T-helper 2 cell treated with Interferon-gamma antibody and Interleukin-4, amounts not matched to agents 5 μg/mL and 100 μg/mL, for 36 hours (primary cell): ENCODE measurements around the gene PXDN.
"Not testable (repeated sequence)": the region's sequence is repeated elsewhere in the genome, so short reads cannot be mapped to it uniquely, and the experiment has no call there.

Source experiments
- DNase-seq: peaks from one replicate; pipeline ENCODE4 v3.0.0; 2021; ENCODE audit warnings: low spot score
- H3K27ac Mint-ChIP-seq: one replicate; pipeline ENCODE4 v1.8.0; 2021; ENCODE audit warnings: mild to moderate bottlenecking, mixed read lengths
- H3K27me3 Mint-ChIP-seq: one replicate; pipeline ENCODE4 v1.8.0; 2021; ENCODE audit warnings: low read depth, mixed read lengths
- H3K36me3 Mint-ChIP-seq: one replicate; pipeline ENCODE4 v1.8.0; 2021; ENCODE audit warnings: low read depth, mixed read lengths
- H3K4me1 Mint-ChIP-seq: one replicate; pipeline ENCODE4 v1.8.0; 2021; ENCODE audit warnings: low read depth, mixed read lengths
- H3K4me3 Mint-ChIP-seq: one replicate; pipeline ENCODE4 v1.8.0; 2022; ENCODE audit warnings: mild to moderate bottlenecking, moderate library complexity, mixed read lengths
- H3K9me3 Mint-ChIP-seq: one replicate; pipeline ENCODE4 v1.8.0; 2021; ENCODE audit warnings: mixed read lengths

The PXDN gene

DNA sequence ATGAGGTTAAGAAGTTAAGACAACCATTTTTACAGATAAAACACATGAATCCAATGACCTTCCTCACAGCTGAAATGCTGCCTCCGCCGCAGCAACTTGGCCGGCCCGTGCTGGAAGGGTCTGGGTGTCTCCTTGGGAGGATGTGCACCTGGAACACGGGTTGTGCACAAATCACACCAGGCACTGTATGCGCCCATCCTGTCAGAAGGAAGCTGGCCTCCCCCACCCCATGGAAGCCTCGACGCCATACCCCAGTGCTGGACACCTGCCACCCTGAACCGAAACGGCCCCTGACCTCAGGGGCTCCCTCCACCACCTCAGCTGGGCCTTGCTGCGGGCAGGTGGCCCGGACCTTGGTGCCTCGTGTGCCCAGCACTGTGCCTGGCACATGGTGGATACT lies 111.8 kb downstream of the PXDN start:
- Mint-ChIP-seq H3K27me3 (peaks cover 1% of the 10 kb centered on the region), H3K27ac (no peak overlapping the region), H3K4me3 (no peak overlapping the region), H3K9me3 (no peaks in the 10 kb centered on the region), H3K4me1 (no peaks in the 10 kb centered on the region), H3K36me3 (no peaks in the 10 kb centered on the region)
- DNase-seq: no peak

DNA sequence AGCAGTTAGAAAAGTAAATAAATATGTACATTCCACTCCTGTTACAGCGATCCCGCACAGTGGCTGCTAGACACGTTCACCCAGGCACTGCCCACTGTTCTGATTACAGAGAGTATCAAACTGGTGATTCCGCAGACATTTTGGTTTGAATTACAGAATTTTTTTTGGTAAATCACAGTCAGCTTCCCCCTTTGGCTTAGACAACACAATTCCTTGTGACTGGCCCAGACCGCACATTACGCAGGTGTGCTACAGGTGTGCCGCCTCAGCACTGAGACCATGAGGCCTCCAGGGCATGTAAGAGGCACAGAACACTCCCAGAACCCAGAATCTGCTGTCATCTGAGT lies 112.3 kb downstream of the PXDN start:
- Mint-ChIP-seq H3K9me3 (no peaks in the 10 kb centered on the region), H3K27ac (no peak overlapping the region), H3K4me1 (no peaks in the 10 kb centered on the region), H3K4me3 (no peak overlapping the region), H3K36me3 (no peaks in the 10 kb centered on the region), H3K27me3 (peaks cover 3% of the 10 kb centered on the region)
- no peak for DNase-seq

DNA sequence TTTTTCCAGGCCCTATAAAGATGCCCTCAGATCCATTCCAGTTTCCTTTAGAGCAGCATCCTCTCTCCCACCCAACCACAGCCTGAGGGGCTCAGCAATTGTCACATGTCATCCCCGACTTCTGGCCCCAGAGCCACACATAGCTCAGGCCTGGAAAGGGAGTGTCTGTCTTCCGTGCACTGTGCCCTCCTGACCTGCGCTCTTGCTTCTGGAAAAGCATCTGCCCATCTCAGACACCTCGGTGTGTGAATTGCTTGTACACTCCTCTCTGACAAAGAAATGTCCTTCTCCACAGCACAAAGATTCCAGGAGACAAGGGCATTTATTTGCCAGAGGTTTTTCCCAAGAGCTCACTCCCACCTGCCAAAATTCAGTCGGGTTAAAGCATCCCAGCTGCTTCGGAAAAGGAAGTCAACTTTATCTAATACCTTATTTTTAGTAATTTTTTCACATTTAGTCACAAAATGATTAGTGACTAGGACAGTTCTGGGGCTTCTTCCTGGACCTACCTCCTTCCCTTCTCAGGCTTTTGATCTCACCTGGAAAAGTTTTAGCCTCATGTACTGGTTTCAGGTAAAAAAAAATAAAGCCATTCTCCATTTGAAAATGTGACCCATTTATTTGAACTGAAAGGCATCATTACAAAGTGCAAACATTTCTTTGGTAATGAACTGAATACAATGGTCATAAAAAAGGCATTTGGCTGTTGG lies 112.9 kb downstream of the PXDN start:
- DNase-seq: no peak
- Mint-ChIP-seq H3K36me3 (no peaks in the 10 kb centered on the region), H3K4me3 (no peak overlapping the region), H3K4me1 (no peaks in the 10 kb centered on the region), H3K9me3 (no peaks in the 10 kb centered on the region), H3K27me3 (peaks cover 3% of the 10 kb centered on the region), H3K27ac (no peak overlapping the region)

DNA sequence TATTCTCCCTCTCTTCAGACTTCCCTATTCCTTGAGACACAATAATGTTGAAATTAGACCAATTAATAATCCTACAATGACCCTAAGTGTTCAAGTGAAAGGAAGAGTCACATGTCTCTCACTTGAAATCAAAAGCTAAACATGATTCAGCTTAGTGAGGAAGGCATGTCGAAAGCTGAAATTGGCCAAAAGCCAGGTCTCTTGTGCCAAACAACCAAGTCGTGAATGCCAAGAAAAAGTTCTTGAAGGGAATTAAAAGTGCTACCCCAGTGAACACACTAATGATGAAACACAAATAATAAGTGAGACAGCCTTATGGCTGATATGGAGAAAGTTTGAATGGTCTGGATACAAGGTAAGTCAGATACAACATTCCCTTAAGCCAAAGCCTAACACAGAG lies 115.4 kb downstream of the PXDN start:
- H3K27me3 Mint-ChIP-seq: peaks cover 3% of the 10 kb centered on the region
- no peak overlapping the region for H3K4me3 Mint-ChIP-seq
- H3K4me1 Mint-ChIP-seq: no peaks in the 10 kb centered on the region
- H3K36me3 Mint-ChIP-seq: no peaks in the 10 kb centered on the region
- no peaks in the 10 kb centered on the region for H3K9me3 Mint-ChIP-seq
- no peak for DNase-seq
- H3K27ac Mint-ChIP-seq: no peak overlapping the region

DNA sequence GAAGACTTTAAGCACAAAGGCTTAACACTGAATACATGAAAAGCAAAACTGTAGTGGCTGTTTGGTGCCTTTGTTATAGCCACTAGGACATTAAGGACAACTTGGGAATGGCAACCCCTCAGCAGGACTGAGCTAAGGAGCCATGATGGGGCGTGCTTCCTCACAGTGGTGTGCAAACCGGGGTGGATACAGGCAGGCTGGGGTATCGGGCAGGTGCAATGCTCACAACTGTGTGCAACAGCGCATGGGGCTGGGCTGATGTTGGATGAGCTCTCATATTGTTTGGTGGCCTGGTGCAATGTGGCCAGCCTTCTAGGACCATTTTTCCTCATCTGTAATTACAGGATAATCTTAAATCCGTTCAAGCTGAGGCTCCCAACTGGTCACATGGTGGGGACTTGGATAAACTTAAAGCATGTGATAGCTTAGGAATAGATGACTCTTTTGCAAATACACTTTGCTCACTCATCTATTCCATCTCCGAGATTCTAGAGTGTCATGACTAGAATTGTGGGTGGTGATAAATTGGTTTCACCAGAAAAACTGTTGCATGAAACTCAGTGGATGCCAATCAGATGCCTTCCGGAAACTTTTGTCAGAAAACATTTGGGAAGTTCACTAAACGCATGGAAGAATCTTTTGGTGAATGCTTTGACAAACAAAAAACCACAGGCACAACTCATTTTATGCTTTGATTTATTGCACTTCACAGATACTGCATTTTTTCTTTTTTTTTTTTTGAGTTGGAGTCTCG lies 116.5 kb downstream of the PXDN start:
- peaks cover 3% of the 10 kb centered on the region for H3K27me3 Mint-ChIP-seq
- H3K9me3 Mint-ChIP-seq: no peaks in the 10 kb centered on the region
- H3K27ac Mint-ChIP-seq: no peak overlapping the region
- no peaks in the 10 kb centered on the region for H3K4me1 Mint-ChIP-seq
- H3K4me3 Mint-ChIP-seq: no peak overlapping the region
- no peak for DNase-seq
- no peaks in the 10 kb centered on the region for H3K36me3 Mint-ChIP-seq

DNA sequence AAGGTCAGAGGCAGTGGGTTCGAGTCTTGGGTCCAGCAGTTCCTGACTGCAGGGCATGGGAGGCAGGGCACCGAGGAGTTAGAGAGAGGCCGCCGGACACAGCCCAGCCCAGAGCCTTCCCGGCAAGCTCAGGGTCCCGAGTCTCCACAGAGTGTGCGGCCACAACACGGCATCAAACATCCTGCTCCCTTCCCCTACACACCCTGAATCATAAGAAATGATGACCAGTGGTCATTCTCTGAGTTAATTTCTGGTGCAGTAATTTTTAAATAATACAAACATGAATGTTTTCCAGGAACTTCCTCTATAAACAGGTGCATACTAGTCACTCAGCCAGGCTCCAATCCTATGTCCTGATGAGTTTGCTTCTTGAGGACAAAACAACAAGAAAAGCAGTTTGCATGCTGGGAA lies 118.0 kb downstream of the PXDN start:
- Mint-ChIP-seq H3K9me3 (no peaks in the 10 kb centered on the region), H3K36me3 (no peaks in the 10 kb centered on the region), H3K4me3 (no peak overlapping the region), H3K27me3 (peaks cover 3% of the 10 kb centered on the region), H3K27ac (no peak overlapping the region), H3K4me1 (no peaks in the 10 kb centered on the region)
- DNase-seq: no peak

DNA sequence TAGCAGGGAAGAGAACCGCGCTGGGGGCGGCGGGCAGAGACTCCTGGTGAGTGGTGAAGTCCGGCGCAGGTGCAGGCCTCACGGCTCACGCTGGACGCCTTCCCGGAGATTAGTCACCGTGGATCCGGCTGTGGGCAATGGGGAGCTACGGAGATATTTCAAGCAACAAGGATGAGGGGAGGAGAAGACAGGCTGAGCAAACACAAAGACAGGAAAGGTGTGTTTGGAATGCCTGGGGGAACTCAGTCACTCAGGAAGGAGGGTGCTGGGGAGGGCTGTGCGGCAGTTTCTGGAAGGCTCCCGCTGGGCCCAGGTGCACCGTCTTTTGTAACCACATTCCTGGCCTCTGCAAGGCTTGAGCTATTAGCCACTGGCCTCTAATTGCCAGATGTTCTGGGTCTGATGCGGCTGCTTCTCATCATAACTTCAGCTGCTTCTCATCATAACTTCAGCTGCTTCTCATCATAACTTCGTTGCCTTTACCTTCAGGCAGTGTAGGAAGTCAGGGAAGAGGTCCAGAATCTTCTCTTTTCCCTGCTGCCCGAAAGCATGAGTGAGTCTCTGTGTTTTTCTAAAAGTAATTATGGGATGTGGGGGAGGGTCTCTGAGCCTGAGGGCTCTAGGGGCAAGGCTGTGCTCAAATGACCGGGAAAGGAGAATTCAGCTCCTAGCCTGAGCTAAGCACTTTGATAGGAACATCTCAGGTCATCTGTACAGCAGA lies 118.9 kb downstream of the PXDN start:
- no peaks in the 10 kb centered on the region for H3K4me1 Mint-ChIP-seq
- DNase-seq: no peak
- no peak overlapping the region for H3K27ac Mint-ChIP-seq
- no peak overlapping the region for H3K4me3 Mint-ChIP-seq
- H3K27me3 Mint-ChIP-seq: peaks cover 3% of the 10 kb centered on the region
- no peaks in the 10 kb centered on the region for H3K36me3 Mint-ChIP-seq
- no peaks in the 10 kb centered on the region for H3K9me3 Mint-ChIP-seq

DNA sequence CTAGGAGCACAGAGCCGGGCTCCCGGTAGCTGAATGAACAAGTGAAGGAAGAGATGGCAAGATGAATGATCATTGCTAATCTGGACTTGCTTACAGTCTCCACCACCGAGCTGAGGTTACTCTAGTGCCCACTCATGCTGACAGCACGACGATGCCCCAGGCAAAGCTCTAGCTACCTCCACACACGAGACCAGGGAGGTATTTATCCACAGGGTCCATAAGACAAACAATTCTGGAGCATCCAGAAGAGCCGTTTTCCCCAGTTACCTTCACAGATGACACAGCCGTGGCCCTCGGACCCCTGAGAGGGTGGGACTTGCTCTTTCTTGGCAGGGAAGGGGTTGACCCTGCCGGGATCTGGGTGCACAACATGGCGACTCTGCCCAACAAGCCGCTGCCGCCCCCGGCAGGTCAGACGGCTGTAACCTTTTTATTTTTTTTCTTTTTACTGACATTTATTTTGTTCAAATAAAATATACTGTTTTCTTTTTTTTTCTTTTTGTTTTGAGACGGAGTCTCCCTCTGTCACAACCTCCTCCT lies 120.3 kb downstream of the PXDN start:
- no peaks in the 10 kb centered on the region for H3K4me1 Mint-ChIP-seq
- H3K9me3 Mint-ChIP-seq: no peaks in the 10 kb centered on the region
- H3K36me3 Mint-ChIP-seq: no peaks in the 10 kb centered on the region
- H3K4me3 Mint-ChIP-seq: no peak overlapping the region
- H3K27me3 Mint-ChIP-seq: peaks cover 3% of the 10 kb centered on the region
- DNase-seq: no peak
- H3K27ac Mint-ChIP-seq: no peak overlapping the region

DNA sequence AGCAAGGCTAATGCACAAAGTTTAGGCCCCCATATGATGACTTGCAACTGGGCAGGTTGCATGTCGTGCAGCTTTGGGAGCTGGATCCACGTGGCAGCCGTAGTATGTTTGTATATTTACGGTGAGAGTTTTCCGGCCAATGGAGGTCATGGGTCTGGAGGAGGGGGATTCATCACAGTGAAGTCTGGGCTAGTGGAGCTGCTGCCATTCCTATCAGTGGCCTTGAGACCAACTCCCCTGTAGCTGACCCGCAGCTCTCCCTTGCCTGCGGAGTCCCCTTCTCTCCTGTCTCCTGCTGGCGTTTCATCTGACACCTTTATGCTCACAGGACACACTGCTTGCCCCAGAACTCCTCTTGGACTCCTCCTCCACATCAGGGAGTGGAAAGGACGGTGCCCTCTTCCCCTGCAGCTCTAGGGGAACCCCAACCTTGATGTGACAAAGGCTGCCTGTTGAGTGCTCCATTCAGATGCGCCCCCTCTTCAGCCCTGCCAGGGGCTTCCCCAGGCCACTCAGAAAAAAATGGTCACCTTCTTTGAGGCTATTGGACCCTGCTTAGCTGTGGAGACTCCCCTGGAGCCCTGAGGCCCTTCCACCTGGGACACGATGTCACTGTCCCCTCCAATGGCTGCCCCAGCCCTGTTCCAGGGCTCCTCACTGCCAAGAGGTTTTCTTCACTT lies 121.7 kb downstream of the PXDN start:
- Mint-ChIP-seq H3K4me1 (no peaks in the 10 kb centered on the region), H3K36me3 (no peaks in the 10 kb centered on the region), H3K27me3 (peaks cover 3% of the 10 kb centered on the region), H3K9me3 (no peaks in the 10 kb centered on the region), H3K4me3 (no peak overlapping the region), H3K27ac (no peak overlapping the region)
- DNase-seq: no peak

DNA sequence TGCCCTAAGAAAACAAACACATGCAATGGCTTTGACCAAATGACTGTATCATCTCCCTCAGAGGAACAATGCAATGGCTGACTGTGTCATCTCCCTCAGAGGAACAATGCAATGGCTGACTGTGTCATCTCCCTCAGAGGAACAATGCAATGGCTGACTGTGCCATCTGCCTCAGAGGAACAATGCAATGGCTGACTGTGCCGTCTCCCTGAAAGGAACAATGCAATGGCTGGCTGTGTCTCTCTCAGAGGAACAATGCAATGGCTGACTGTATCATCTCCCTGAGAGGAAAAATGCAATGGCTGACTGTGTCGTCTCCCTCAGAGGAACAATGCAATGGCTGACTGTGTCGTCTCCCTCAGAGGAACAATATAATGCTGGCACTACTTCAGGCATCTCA lies 122.3 kb downstream of the PXDN start:
- not testable (repeated sequence) for H3K4me1 Mint-ChIP-seq, H3K27me3 Mint-ChIP-seq, H3K4me3 Mint-ChIP-seq, H3K9me3 Mint-ChIP-seq, H3K36me3 Mint-ChIP-seq, DNase-seq, H3K27ac Mint-ChIP-seq

DNA sequence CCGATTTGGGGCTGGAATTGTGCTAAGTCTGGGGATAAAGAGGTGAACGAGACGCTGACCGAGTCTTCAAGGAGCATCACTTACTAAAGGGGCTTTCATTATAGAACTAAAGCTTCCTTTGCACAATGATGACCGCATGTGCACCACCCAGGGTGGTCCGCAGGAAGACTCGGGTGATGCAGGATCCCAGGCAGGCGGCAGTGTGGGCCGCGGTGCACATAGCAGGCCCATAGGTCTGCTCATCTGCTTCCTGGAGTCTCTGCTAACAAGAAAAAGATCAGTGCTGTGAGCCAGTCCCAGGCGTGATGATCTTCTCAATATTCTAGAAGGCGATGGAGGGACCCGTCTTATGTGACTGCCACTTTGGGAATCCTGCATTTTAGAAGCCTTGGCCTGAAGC lies 122.8 kb downstream of the PXDN start:
- Mint-ChIP-seq H3K27ac (no peak overlapping the region), H3K4me1 (no peaks in the 10 kb centered on the region), H3K27me3 (no peaks in the 10 kb centered on the region), H3K9me3 (no peaks in the 10 kb centered on the region), H3K4me3 (no peak overlapping the region), H3K36me3 (no peaks in the 10 kb centered on the region)
- DNase-seq: no peak

DNA sequence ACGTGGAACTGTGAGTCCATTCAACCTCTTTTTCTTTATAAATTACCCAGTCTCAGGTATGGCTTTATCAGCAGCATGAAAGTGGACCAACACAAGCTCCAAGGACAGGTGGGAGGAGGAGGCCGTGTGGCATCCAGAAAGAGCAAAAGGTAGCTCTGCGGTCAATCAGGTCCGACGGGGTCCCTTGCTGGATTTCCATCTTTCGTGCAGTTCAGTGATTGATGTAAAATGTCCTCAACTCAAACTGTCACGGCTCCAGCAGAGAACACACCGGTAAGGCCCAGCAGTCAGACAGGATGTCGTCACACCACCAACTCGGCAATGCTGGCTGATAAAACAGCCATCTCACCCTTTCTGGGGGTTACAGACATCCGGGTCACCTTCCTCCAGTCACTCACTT lies 123.3 kb downstream of the PXDN start:
- Mint-ChIP-seq H3K27ac (no peak overlapping the region), H3K9me3 (no peaks in the 10 kb centered on the region), H3K27me3 (no peaks in the 10 kb centered on the region), H3K4me3 (no peak overlapping the region), H3K4me1 (no peaks in the 10 kb centered on the region), H3K36me3 (no peaks in the 10 kb centered on the region)
- no peak for DNase-seq

DNA sequence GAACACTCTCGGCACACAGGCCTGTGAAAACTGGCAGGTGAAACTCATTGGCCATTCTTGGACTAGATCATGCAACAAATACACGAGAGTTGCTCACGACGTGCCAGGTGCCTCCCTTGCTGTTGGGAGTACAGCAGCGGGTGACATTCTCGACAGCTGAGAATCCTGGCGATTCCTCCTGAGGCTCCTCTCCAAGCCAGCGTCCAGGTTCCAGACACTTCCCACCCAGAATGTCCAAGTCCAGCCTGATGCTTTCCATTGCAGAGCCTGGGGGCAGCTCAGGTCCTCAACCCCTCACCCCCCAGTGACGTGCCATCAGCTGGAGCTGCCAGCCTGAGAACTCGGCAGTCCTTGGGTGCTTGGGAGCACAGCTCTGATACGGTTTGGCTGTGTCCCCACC lies 124.2 kb downstream of the PXDN start:
- no peak for DNase-seq
- Mint-ChIP-seq H3K27me3 (no peaks in the 10 kb centered on the region), H3K4me1 (no peaks in the 10 kb centered on the region), H3K36me3 (no peaks in the 10 kb centered on the region), H3K4me3 (no peak overlapping the region), H3K9me3 (no peaks in the 10 kb centered on the region), H3K27ac (no peak overlapping the region)

DNA sequence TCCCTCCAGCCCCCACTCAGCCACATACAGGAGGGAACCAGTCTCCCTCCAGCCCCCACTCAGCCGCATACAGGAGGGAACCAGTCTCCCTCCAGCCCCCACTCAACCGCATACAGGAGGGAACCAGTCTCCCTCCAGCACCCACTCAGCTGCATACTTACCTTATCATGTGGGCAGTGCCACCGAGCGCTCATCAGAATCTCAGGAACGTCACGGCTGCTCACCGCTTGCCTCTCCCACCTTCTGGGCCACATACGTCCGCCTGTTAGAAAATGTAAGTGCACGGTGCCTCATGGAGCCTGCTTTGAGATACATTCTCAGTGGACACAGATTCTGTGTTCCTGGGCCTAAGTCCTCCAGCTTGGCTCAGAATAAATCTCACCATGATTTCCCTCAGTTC lies 124.8 kb downstream of the PXDN start:
- no peak overlapping the region for H3K4me3 Mint-ChIP-seq
- no peak overlapping the region for H3K27ac Mint-ChIP-seq
- H3K27me3 Mint-ChIP-seq: peaks cover 2% of the 10 kb centered on the region
- H3K9me3 Mint-ChIP-seq: no peaks in the 10 kb centered on the region
- DNase-seq: no peak
- H3K4me1 Mint-ChIP-seq: no peaks in the 10 kb centered on the region
- no peaks in the 10 kb centered on the region for H3K36me3 Mint-ChIP-seq
